NK-92 treated with Interleukin-12 subunit alpha and Interleukin-12 subunit beta, amount 100 ng/mL, for 24 hours (cell line): ENCODE results near the gene FTL.

ENCODE experiments used
- DNase-seq: peaks from one replicate; lab custom pipeline; 2025; lab: John Stamatoyannopoulos, UW

Gene FTL

GRCh38 chr19:48966541-48967345 is 1.6 kb downstream of the FTL start:
- no peak for DNase-seq

GRCh38 chr19:48967346-48968178 is 2.5 kb downstream of the FTL start:
- DNase-seq: no peak

- DNase-seq: no peak
Measured at GRCh38 chr19:48968179-48968661, 3.1 kb downstream of the FTL start.

GRCh38 chr19:48968813-48969218 is 3.7 kb downstream of the FTL start:
- no peak for DNase-seq

- DNase-seq: no peak
Measured at GRCh38 chr19:48969276-48970138, 4.4 kb downstream of the FTL start.

GRCh38 chr19:48970139-48970766 is 5.1 kb downstream of the FTL start:
- DNase-seq: no peak

GRCh38 chr19:48970923-48971395 is 5.8 kb downstream of the FTL start:
- no peak for DNase-seq

- DNase-seq: no peak
Measured at GRCh38 chr19:48975947-48976847, 11.1 kb downstream of the FTL start.

GRCh38 chr19:48977061-48977460 is 12.0 kb downstream of the FTL start:
- no peak for DNase-seq

- no peak for DNase-seq
Measured at GRCh38 chr19:48982280-48982679, 17.2 kb downstream of the FTL start.

- no peak for DNase-seq
Measured at GRCh38 chr19:48985711-48986110, 20.6 kb downstream of the FTL start.

GRCh38 chr19:48986211-48986610 is 21.1 kb downstream of the FTL start:
- no peak for DNase-seq

- no peak for DNase-seq
Measured at GRCh38 chr19:48987323-48987722, 22.2 kb downstream of the FTL start.

GRCh38 chr19:48988286-48988685 is 23.2 kb downstream of the FTL start:
- no peak for DNase-seq

- DNase-seq: no peak
Measured at GRCh38 chr19:48988860-48989259, 23.8 kb downstream of the FTL start.

- DNase-seq: no peak
Measured at GRCh38 chr19:48989701-48990291, 24.7 kb downstream of the FTL start.

- DNase-seq: no peak
Measured at GRCh38 chr19:48990400-48990799, 25.3 kb downstream of the FTL start.

GRCh38 chr19:48991011-48991609 is 26.0 kb downstream of the FTL start:
- no peak for DNase-seq

GRCh38 chr19:48991873-48992580 is 26.9 kb downstream of the FTL start:
- DNase-seq: no peak
